Endothelial cell of hepatic sinusoid (primary cell): Measurements from ENCODE around the gene ANGPTL2.

ENCODE experiments used
- in situ Hi-C: cut with HindIII; loops from 2 replicates; pipeline ENCODE4 v1.10.0; 2017; ENCODE audit warnings: low sequenced_read_pairs

The ANGPTL2 gene

DNA sequence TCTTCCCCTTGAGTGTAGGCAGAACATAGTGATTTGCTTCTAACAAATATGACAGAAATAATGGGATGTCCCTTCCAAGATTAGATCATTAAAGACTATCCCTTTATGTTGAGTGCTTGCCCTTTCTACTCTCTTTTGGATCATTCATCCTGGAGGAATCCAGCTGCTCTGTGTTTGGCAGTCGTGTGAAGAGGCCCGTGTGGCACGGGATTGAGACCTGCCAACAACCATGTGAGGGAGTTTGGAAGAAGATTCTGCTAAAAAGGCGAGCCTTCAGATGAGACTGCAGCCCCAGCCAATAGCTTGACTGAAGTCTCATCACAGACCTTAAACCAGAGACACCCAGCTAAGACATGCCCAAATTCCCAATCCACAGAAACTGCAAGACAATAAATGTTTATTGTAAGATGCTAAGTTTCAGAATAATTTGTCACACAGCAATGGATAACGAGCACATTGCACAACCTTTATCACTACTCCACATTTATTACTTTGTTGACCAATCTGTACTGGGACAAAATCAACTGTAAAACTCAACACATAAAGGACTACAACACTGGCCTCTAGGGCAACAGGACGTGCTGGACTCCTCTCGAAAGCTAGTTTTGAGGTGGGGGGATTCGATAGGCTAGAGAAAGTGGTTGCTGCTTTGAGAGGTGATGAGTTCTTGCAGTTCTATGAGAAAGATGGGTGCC is 42.8 kb downstream of the ANGPTL2 start:
- in situ Hi-C loops: no loop called here

DNA sequence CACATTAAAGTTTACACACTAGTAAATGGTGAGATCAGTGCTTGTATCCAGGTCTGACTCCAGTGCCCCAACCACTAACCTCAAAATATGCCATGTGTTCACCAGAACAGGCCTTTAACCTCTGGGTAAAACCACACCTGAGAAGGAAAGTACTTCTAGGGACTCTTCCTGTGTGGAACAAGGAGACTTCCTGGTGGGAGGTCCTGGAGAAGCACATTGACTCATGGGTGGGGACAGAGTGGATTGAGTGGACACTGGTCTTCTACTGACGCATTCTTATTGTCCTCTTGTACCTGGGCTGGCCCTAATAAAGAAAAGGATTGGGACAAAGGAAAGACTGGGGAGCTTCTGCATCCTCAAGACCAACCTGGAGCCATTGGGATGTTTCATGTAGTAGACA is 43.4 kb downstream of the ANGPTL2 start:
- in situ Hi-C loops: no loop called here

DNA sequence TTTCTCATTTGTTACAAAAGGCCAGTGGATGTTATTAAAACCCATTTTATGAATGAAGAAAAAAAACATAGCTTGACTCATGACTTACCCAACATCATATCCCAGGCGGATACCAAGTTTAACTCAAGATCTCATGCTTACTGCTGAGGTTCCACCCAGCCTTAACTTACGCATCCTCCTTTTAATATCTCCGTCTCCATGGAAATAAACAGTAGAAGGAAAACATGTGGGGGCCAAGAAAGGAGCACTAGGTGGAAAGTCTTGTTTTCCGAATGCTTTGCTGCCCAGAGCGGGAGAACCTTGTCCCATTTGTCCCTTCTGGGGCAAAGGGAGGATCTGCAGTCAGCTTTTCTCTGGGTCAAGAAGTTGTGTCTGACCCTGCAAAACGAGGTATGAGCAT is 44.1 kb downstream of the ANGPTL2 start:
- in situ Hi-C loops: no loop called here

DNA sequence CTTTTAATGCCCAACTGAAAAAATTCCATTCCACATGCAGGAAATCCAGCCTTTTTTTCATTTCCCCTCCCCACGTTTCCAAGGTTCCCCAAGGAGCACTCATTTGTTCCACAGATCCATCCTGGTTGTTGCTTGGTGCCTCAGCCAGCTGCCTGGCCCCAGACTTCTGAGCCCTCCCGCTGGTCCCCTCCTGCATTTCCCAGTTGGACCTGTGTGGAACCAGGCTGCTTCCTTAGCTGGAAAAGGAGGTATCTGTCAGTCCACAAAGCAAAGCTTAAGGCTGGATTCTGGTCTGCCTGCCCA is 44.8 kb downstream of the ANGPTL2 start:
- in situ Hi-C loops: no loop called here

DNA sequence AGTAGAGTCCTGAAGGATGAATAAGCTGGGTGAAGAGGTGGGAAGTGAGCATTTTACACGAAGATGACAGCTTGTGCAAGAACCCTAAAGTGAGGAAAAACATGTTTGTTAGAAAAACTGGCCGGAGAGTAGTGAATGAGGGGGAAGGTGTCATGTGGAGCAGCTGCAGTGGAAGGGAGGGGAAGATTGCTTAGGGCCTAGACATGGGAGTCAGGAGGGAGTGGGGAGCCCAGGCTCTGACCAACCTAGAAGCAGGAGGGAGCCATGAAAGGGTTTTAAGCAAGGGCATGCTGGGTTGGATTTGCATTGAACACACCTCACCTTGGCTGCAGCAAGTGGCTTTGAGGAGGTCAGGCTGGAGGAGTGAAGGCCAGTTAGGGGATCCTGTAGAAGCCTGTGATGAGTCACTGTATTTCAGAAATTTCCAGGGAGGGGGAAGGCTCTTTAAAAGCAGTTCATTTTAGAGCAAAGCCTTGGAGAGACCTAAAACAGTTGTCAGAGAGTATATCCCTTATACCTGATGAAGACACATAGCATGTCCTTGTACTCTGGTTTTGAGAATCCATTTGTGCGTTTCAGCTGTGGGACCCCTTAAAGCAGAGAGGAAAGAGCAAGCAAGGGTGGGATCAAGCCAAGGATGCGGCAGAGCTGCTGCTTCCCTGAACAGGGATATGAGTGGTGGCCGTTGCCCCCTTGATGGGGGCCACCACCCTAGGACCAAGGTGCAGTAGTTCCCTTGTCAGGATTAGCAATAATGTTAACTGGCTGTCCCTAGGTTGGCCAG is 45.4 kb downstream of the ANGPTL2 start:
- in situ Hi-C loops: no loop called here

DNA sequence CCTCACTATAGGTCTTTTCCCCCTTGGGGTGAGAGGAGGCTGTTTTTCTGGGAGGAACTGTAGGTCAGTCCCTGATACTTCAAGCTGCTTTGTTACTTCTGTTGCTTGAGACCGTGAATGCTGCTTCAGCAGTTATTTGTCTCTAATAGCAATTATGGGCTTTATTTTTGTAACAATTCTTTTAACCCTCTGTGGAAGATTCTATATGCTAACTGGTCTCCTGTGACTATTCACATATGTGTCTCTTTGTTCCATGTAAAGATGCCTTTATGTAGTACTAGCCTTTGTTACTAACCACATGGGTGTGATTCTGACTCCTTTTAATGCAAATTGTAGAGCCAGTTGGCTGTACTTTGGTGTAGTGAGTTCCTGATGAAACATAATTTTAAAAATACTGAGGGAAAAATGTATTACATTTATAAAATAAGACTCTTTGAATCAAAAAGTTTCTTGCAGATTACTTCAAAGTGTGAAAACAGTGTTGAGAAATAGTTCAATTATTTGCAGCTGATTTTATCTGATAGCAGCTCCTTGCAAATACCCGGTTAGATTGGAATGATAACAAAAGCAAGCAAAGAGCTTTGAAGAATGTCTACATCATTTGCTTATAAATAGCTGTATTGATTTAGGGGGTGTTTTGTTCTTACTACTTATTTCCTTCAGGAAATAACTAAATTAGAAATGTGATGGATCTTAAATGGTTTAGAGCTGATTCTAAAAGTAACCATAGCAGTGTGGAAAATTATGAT is 46.6 kb downstream of the ANGPTL2 start:
- in situ Hi-C loops: no loop called here

DNA sequence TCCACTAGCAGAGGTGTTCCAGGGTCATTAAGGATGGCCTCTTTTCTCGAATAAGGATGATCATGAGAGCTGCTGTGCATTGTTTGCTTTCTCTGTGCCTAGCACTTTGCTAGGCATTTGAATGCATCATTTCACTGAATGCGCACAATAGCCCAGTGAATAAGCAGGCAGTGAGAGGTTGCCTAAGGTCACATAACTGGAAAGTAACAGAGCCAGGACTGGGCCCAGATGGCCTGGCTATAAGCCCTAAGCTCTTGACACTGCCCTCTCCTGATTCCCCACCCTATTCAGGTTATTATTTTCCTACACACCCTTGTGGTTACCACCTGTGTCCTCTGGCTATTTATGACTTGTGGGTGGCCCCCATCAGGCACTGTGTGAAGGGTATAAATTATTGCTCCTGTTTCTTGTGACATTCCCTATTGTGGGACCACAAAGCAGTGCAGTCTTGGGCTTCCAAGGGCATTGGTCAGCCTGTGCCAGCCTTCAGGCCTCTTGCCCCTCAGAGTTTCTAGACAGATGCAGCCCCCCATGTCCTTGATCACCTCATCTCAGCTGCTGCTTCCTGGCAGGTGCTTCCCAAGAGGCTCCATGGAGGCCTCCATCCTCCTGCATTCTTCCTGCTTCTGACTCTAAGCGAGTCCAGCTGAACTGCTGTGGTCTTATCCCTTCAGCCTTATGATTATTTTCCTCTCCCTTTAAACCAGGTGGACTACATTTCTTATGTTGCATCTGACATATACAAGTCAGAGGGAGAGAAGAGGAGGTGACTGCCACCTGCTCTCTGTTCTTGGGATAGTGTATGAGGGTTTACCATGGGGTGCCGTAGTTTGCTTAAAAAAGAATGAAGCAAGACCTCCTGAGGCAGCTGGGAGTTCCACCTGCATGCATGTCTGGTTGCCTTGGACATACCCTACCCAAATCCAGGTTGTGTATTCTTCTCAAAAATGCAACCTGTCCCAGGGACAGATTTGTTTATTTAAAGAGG is 47.6 kb downstream of the ANGPTL2 start:
- in situ Hi-C loops: no loop called here

DNA sequence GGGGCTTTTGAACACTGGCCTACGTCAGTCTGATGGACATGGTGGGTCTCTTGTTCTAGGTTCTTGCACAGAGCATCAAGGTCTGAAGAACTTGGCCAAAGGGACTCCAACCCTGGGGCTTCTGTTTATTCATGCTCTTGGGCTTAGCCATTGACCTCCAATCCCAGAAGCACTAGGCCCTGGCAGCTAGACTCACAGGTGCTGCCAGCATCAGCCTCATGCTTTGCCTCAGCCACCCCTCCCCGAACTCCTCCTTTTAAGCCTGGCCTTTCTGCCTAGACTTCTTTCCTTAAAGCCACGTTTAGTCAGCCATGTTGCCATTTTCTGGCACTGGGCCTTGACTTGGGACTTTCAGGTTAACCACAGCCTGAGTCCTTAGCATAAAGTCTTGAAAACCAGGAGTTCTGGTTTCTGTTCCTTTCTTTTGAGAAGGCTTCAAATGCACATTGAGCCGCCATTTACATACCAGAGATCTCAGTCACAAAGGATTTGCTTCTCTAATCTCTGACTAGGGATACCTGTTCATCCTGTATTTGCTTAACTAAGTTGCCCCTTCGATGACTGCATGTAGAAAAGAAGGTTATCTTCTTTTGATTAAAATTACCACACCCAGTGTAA is 54.7 kb downstream of the ANGPTL2 start:
- in situ Hi-C loops: no loop called here

DNA sequence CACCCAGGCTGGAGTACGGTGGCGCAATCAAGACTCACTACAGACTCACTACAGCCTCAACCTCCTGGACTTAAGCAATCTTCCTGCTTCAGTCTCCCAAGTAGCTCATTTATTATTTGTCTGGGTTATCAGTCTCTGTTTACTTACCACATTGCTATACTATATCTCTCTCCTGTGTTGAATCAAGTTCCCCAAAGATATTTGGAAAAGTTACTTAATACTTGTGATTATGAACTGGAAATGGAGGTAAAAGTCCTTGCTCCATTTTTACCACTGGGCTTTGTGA is 55.6 kb downstream of the ANGPTL2 start:
- in situ Hi-C loops: no loop called here

DNA sequence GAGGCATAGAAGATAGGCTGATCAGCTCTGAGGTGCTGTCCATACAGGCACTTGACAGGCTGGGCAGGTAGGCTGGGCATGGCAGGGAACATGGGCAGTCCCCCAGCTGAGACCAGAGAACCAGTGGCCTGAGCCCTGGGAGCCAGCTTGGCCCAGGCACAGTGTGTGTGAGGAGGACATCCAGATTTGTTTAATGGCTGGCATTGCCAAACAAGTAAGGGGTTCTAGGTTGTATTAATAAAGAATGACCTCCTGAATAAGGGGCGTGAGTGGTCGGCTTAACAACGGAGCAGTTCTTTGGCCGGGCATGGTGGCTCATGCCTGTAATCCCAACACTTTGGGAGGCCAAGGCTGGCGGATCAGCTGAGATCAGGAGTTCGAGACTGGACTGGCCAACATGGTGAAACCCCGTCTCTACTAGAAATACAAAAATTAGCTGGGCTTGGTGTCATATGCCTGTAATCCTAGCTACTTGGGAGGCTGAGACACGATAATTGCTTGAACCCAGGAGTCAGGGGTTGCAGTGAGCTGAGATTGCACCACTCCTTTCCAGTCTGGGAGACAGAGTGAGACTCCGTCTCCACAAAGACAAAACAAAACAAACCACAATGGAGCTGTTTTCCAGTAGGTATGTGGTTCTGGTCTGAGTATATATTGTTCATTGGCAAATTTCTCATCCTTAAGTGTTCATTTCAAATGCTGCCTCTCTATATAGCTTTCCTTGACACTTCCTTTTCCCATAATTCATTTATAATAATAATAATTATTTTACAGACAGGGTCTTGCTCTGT is 56.2 kb downstream of the ANGPTL2 start:
- in situ Hi-C loops: no loop called here

DNA sequence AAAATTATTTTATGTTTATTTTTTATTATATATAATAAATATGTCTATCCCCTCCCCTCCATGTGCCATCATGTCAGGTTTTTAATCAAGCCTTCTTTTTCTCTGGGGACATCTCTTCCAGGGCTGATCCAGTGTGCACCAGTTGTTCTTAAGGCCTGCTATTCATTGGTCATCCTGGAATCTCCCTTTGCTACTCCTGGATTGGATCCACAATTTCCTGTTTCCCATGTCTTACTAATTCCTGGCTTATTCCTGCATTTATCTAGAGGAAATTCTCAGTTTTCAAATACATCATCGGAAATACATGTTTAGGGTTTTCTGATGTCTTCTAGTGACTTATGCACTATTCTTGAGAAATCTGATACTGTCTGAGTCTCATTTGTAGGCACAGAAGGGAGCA is 56.8 kb downstream of the ANGPTL2 start:
- in situ Hi-C loops: no loop called here

DNA sequence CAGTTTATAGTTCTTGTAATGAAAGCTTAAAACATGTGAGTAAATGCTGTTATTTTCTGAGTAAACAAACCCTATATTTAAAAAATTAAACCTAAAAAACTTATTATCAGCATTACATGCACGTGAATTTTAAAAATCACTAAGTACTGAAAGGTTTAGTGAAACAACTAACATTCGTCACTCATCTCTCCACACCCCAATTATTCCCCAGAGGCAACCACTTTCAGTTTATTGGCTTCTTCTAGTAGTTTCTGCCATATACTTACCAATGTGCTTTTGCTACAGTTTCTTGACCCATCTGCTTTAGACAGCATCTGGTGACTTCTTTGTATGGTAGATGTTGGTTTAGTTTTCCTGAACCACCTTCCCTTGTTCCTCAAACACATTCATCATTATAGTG is 58.1 kb downstream of the ANGPTL2 start:
- in situ Hi-C loops: no loop called here

DNA sequence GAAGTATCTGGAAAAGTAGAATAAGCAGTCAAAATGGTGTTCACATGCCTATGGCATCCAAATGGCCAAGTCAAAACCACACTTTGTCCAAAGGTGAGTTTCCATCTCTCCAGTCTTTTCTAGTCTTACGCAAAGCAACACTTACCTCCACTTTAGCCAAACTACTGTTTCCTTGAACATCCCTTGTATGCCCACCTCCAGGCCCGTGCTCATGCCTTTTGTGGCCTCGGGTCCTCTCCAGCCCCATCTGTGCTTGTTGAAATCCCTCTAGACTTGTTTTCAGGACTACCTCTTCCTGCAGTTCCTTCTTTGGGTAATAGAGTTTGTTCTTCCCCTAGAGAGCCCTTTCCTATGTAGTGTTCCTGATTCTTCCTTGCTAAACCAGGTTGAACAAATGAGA is 61.0 kb downstream of the ANGPTL2 start:
- in situ Hi-C loops: no loop called here

DNA sequence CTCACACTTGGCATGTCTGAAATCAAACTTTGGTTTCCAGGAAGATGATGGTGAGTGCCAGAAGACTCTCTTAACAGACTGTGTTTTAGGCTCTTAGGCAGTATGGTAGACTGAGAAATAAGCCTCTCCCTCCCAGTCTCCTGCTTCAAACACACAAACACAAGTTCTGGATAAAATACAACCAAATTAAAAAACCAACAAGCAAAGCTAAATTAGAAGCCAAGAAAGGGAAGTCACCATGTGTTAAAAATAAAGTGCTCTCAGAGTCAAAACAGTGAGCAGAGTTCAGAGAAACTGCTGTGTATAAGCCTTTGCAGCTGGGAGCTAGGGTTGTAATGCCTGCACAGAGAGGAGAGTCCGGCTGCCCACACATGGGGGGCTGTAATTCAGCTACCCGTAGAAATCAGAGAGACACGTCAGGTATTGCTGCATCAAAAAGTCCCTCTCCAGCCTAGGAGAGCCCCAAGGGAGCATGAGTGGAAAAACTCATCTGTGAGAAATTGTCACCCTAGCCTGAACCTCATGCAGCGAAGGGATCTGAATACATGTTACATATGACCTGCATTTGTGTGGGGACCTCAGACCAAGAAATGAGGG is 62.6 kb downstream of the ANGPTL2 start:
- in situ Hi-C loops: no loop called here

DNA sequence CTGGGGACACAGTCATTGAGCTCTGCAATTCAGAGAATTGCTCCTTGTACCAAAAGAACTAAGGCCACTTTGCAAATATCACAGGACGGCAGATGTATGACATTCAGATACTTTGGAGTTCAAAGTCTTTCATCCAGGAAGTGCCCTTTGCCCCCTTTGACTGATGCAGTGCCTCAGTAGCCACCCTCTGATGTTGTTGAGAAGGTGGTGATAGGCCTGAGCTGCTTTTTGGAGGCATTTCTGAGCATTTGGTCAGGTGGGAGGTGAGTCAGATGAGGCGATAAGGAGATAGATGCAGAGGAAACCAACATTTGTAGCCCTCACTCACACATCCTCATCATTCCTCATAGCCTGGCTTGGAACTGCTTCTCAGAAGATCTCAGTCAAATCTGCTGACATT is 63.4 kb downstream of the ANGPTL2 start:
- in situ Hi-C loops: no loop called here

DNA sequence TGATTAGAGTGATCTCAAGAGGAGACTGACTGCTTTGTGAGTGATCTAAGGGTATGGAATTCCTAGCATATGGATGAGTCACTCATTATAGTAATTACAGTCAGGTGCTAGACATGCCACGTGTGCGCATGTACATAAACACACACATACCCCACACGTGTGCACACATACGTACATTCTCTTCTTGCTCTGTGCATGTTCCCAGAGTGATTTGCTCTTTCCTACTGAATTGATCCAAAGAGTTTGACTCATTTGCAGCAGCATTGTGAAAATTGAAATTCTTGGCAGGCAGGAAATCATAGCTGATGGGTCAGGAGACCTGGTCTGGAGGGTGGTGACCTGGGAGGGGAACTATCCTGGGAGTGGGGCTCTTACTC is 63.8 kb downstream of the ANGPTL2 start:
- in situ Hi-C loops: no loop called here

DNA sequence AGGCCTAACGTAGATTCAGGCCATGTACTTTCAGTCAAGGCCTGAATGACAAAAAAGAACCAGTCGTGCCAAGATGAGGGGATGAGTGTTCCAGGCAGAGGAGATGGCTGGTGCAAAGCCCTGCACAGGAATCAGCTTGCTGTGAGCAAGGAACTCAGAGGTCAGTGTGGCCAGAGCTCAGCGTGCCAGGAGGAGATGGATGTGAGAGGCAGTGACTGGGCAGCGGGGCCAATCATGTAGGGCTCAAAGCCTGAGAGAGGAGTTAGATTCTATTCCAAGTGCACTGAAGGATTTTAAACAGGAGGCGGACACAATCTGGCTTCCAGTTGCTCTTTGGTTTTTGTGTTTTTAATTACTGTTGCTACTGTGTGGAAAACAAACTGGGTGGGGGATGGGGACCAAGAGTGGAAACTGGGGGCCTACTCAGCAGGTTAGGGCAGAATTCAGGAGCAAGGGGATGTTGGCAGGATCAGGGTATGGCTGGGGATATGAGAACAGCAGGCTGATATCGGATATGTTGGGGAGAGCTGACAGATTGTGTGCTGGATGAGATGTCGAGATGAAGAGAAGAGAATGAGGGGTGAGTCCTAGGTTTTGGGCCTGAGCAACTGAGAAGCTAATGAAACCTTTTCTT is 64.3 kb downstream of the ANGPTL2 start:
- in situ Hi-C loops: no loop called here

DNA sequence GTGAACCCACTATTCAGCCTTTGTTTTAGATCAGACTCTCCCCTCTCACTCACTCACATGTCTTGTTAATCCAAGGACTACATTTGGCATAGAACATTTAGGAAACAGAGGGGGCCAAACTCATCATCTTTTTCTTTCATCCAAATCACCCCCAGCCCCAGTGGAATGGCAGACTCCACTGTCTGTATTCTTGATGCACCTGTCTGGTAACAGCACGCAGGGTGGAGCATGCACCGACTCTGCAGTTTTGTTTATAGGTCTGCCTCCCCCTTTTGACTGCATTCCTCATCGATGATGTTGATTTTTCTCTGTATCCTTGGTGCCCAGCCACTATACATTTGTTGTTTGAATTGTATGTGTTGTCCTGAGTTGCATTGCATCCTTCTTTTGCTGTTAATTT is 66.0 kb downstream of the ANGPTL2 start:
- in situ Hi-C loops: no loop called here

DNA sequence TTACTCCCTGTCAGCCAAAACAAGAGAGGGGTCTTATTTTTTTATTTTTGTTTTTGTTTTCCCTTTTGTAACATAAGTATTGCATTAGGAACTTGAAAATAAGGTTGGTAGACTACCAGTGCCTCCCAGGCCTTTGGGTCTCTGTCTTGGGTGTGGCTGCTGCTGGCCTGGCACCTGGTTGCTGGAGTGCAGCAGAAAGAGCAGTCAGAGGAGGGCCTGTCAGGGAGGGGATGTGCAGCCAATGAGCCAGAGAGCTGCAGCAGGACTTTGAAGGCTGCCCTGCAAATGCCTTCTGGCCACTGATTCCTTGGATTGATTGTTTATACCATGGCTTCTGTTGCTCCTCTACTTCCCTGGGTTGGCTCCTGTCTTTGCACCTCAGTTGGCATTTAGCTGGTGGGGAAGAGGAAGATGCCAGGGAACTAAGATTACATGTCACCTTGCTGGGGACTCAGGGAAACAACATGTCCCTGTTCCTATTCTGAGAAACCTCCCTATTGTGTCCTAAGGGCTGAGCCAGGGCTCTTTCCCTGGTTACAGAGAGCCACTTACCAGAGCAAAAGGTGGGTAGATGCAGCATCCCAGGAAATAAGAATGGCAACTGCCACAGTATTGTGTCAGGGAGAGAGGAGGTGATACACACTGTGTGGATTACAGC is 66.6 kb downstream of the ANGPTL2 start:
- in situ Hi-C loops: no loop called here
